NOMO-1 treated with DMSO at 0.1 percent for 48 hours (cell line): ENCODE results near the gene LRBA.
"Not testable (repeated sequence)": the region's sequence is repeated elsewhere in the genome, so short reads cannot be mapped to it uniquely, and the experiment has no call there.

ENCODE experiments used
- DNase-seq: peaks from one replicate; lab custom pipeline; 2025; ENCODE audit not compliant: unreplicated experiment; lab: John Stamatoyannopoulos, UW

Gene LRBA

DNA sequence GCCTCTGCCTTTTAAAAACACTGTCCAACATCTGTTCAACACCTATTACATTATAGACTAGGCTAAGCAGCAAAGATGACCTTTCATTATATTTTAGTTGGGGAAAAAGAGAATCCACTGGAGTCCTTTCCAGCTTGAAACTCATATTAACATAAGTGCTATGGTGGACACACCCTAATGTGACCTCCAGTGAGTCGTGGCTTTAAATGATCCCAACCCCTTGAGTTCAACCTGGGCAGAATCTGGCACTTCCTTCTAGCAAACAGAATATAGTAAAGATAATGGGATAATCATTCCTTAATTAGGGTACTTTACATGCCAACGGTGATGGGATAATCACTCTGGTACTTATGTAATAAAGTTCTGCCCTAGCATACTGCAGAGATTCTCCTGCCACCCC lies 270.5 kb downstream of the LRBA start:
- peak; percentile 4 for DNase-seq

GRCh38 chr4:150743564-150744342 lies 271.3 kb downstream of the LRBA start:
- DNase-seq, result no peak

DNA sequence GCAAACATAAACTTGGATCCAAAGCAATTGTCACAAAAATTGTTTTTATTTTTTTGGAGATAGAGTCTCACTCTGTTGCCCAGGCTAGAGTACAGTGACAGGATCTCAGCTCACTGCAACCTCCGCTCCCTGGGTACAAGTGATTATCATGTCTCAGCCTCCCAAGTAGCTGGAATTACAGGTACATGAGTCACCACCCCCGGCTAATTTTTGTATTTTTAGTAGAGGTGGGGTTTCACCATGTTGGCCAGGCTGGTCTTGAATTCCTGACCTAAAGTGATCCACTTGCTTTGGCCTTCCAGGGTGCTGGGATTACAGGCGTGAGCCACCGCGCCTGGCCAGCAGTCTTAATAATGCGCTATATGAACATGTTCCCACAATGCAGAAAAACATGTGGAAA lies 272.2 kb downstream of the LRBA start:
- DNase-seq, result not testable (repeated sequence)

- no peak for DNase-seq
Observed at GRCh38 chr4:150739591-150739990, 275.5 kb downstream of the LRBA start.

DNA sequence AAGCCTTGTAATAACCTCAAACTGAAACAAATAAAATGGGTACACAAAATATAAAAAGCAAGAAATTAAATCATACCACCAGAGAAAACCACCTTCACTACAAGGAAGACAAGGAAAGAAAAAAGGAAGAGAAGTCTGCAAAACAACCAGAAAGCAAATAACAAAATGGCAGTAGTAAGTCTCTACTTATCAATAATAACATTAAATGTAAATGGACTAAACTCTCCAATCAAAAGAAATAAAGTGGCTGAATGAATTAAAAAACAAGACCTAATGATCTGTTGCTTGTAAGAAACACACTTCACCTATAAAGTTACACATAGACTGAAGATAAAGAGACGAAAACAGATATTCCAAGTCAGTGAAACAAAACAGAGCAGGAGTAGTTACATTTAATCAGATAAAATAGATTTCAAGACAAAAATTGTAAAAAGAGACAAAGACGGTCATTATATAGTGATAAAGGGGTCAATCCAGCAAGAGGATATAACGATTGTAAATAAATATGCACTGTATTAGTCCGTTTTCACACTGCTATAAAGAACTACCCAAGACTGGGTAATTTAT lies 289.0 kb downstream of the LRBA start:
- DNase-seq, result no peak

DNA sequence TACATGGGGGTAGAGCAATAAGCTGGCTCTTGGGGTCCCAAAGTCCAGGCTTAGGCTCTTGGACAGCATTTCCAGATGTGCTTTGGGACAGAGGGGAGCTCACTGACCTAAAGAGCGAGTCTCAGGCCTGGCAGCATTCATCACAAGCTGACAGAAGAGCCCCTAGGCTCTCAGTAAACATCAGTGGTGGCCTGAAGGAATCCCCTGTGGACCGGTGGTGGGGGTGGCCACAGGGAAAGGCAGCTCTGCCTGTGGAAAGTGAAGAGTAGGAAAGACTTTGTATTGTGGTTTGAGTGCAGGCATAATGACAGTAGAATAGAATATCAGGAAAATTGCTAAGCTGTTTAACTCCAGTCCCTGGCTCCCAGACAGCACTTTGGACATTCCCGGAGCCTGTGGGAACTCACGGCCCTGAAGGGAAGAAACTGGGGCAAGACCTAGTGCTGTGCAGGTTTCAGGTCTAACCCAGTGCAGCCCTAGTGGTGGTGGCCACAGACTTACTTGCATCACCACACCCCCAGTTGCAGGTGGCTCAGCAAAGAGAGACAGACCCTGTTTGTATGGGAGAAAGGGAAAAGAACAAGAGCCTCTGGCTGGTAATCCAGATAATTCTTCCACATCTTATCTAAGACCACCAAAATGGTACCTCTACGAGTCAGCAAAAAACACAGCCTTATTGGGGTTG lies 291.2 kb downstream of the LRBA start:
- no peak for DNase-seq

GRCh38 chr4:150722908-150723362 lies 292.1 kb downstream of the LRBA start:
- DNase-seq, result no peak

DNA sequence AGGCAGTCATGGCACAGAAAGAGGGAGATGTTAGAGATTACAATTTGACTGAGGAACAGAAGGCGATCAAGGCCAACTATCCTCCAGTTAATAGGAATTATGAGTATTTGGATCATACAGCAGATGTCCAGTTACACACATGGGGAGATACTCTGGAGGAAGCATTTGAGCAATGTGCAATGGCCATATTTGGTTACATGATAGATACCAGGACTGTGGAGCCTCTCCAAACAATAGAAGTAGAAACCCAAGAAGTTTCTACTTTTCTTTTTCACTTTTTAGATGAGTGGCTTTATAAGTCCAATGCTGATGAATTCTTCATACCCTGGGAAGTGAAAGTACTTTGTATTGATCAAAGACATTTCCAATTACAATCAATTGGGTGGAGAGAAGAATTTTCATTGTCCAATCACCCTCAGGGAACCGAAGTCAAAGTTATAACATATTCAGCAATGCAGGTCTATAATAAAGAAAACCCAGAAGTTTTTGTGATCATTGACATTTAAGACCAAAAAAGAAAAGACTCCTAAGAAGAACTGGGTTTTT lies 294.0 kb downstream of the LRBA start:
- no peak for DNase-seq

DNA sequence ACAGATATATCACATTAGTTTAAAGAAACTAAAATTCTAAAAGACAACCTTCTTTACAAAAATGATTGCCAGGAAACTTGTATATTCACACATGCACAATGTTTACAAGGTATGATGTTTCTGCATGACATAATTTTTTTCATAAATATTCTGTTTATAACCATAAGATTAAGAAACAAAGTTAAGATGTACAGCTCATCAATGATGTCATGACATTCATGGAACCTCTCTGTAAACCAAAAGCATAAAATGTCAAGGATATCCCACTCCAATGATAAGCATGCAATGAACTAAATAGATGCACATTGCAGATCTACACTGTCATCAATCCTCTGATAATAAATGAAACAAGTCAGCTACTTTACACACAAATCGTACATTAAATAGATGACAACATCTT lies 297.1 kb downstream of the LRBA start:
- DNase-seq, result no peak

- no peak for DNase-seq
Observed at GRCh38 chr4:150714462-150715438, 300.3 kb downstream of the LRBA start.

DNA sequence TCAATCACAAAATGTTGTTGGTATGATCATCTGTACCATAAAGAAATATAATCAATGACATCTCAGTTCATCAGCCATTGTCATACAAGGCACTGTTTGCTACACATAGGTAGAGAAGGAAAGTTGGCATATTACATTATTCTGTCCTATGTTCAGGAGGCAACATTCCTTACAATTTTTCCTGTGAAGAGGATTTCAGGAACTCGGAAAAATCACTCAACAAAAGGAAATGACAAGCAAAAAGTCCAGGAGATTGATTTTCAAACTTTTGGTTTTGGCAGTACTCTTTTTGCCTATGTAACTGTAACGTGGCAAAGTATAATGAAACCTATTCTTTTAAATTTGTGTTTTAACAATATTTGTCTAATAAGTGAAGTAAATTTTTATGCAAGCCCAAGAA lies 301.8 kb downstream of the LRBA start:
- DNase-seq, result no peak

GRCh38 chr4:150710770-150711375 lies 304.2 kb downstream of the LRBA start:
- no peak for DNase-seq

DNA sequence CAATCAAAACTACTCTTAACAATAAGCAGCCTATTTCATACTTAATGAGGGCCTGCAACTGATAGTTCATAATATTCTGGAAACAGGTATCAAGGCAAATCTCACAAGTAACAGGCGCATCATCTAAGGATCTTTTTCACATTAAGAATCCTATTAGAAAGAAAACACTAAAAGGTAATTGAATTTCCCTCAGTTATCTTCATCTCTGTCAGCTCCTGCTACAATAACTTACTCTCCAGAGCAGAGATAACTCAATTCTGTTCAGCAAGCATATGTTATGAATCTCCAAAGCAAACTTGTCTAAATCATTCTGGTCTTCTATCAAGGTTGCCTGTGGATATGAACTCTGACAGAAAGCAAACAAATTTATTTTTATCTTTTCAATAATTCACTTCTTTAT lies 307.1 kb downstream of the LRBA start:
- DNase-seq, result no peak

GRCh38 chr4:150699599-150699998 lies 315.5 kb downstream of the LRBA start:
- DNase-seq, result no peak

- DNase-seq, result no peak
Observed at GRCh38 chr4:150695162-150695561, 319.9 kb downstream of the LRBA start.

- DNase-seq, result no peak
Observed at GRCh38 chr4:150694438-150694837, 320.6 kb downstream of the LRBA start.

DNA sequence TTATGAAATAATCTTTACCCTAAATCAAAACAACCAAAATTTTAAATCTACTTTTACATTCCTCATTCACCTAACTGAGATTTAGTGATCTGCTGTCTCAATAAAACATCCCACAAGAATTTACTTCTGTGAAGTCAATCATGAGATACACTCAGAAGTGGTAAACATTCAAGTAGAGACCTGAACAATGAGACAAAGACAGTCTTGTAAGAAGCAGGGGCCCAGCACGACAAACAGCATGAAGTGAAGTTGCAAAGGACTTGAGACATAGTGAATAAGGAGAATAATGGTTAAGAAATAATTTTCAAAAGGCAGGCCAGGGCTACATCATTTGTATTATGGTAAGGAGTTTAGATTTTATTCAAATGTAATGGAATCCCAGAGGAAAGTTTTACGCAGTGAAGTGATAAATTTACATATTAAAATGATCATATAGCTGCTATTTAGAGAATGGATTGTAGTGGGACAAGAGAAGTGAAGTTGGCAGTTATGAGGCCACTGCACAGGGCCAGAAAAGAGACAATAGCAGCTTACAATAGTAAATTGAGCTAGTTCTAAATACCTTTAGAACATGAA lies 331.2 kb downstream of the LRBA start:
- DNase-seq, result no peak

- no peak for DNase-seq
Observed at GRCh38 chr4:150682126-150682525, 333.0 kb downstream of the LRBA start.

DNA sequence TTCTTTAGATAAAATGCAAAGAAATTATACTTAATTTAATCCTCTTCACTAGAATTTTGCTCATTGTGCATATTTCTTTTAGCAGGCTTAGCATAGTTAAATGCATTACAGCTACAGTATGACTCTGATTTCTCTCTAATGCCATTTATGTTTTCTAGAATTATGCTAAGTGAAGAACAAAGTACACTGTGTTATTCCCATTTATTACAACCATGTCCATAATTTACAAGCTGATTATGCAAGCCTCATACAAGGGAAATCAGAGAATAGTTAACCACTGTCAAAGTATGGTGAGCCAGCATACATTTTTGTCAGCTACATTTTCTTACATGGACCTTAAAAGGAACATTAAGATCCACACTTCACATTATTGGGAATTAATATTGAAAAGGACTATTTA lies 334.0 kb downstream of the LRBA start:
- no peak for DNase-seq

GRCh38 chr4:150680651-150681050 lies 334.4 kb downstream of the LRBA start:
- DNase-seq, result no peak
